ENCODE data around the gene RIMBP2. TPM values are rescaled to one million over a fixed set of nuclear protein-coding genes. Genes with fewer than 3 reads are reported as not detected.

Gene RIMBP2
- total RNA-seq, 1 donor from 2014 or later: not detected

GRCh38 chr12:130482448-130482847, 233.7 kb downstream of the RIMBP2 start:
- DNase-seq (ENCODE audit: low spot score): no peak
- intact Hi-C loops (cut with DNase I): no loop called here

GRCh38 chr12:130481392-130481879, 234.7 kb downstream of the RIMBP2 start:
- intact Hi-C loops (cut with DNase I): no loop called here
- no peak for DNase-seq (ENCODE audit: low spot score)

GRCh38 chr12:130480887-130481286, 235.2 kb downstream of the RIMBP2 start:
- DNase-seq (ENCODE audit: low spot score): no peak
- intact Hi-C loops (cut with DNase I): no loop called here

GRCh38 chr12:130480231-130480630, 235.9 kb downstream of the RIMBP2 start:
- no peak for DNase-seq (ENCODE audit: low spot score)
- intact Hi-C loops (cut with DNase I): no loop called here

GRCh38 chr12:130479401-130480125, 236.5 kb downstream of the RIMBP2 start:
- intact Hi-C loops (cut with DNase I): no loop called here

GRCh38 chr12:130478786-130479185, 237.3 kb downstream of the RIMBP2 start:
- DNase-seq (ENCODE audit: low spot score): no peak
- intact Hi-C loops (cut with DNase I): no loop called here

More at GRCh38 chr12:130479401-130480125, 236.5 kb downstream of the RIMBP2 start:
- no peak for DNase-seq (ENCODE audit: low spot score)

- DNase-seq (ENCODE audit: low spot score): no peak
- intact Hi-C loops (cut with DNase I): no loop called here
Measured at GRCh38 chr12:130477701-130478100, 238.4 kb downstream of the RIMBP2 start.

- no peak for DNase-seq (ENCODE audit: low spot score)
- intact Hi-C loops (cut with DNase I): no loop called here
Measured at GRCh38 chr12:130477266-130477665, 238.8 kb downstream of the RIMBP2 start.

- DNase-seq (ENCODE audit: low spot score): no peak
- intact Hi-C loops (cut with DNase I): no loop called here
Measured at GRCh38 chr12:130476451-130477135, 239.5 kb downstream of the RIMBP2 start.

- intact Hi-C loops (cut with DNase I): no loop called here
Measured at GRCh38 chr12:130474599-130475269, 241.4 kb downstream of the RIMBP2 start.

GRCh38 chr12:130473266-130473665, 242.8 kb downstream of the RIMBP2 start:
- no peak for DNase-seq (ENCODE audit: low spot score)
- intact Hi-C loops (cut with DNase I): no loop called here

More at GRCh38 chr12:130474599-130475269, 241.4 kb downstream of the RIMBP2 start:
- DNase-seq (ENCODE audit: low spot score): no peak

GRCh38 chr12:130470969-130471368, 245.1 kb downstream of the RIMBP2 start:
- intact Hi-C loops (cut with DNase I): no loop called here
- DNase-seq (ENCODE audit: low spot score): no peak

GRCh38 chr12:130469552-130469951, 246.5 kb downstream of the RIMBP2 start:
- intact Hi-C loops (cut with DNase I): no loop called here
- no peak for DNase-seq (ENCODE audit: low spot score)

- intact Hi-C loops (cut with DNase I): no loop called here
- no peak for DNase-seq (ENCODE audit: low spot score)
Measured at GRCh38 chr12:130468700-130469245, 247.3 kb downstream of the RIMBP2 start.

GRCh38 chr12:130468186-130468585, 247.9 kb downstream of the RIMBP2 start:
- no peak for DNase-seq (ENCODE audit: low spot score)
- intact Hi-C loops (cut with DNase I): no loop called here

GRCh38 chr12:130465626-130466025, 250.5 kb downstream of the RIMBP2 start:
- no peak for DNase-seq (ENCODE audit: low spot score)
- intact Hi-C loops (cut with DNase I): no loop called here

GRCh38 chr12:130465046-130465445, 251.1 kb downstream of the RIMBP2 start:
- DNase-seq (ENCODE audit: low spot score): no peak
- intact Hi-C loops (cut with DNase I): no loop called here

GRCh38 chr12:130463818-130464670, 252.1 kb downstream of the RIMBP2 start:
- DNase-seq (ENCODE audit: low spot score): no peak
- intact Hi-C loops (cut with DNase I): no loop called here

GRCh38 chr12:130463275-130463658, 252.8 kb downstream of the RIMBP2 start:
- DNase-seq (ENCODE audit: low spot score): no peak
- intact Hi-C loops (cut with DNase I): no loop called here

All from cardiac septum (tissue), 1 donor.